NCI-H510A treated with DMSO at 0.1 percent for 48 hours (cell line): ENCODE data around the gene KIRREL3.
A peak's percentile ranks its signal among the peaks of the same experiment; 100 is the strongest.

Experiments used
- DNase-seq: peaks from one replicate; lab custom pipeline; 2025; lab: John Stamatoyannopoulos, UW

KIRREL3 gene

DNA sequence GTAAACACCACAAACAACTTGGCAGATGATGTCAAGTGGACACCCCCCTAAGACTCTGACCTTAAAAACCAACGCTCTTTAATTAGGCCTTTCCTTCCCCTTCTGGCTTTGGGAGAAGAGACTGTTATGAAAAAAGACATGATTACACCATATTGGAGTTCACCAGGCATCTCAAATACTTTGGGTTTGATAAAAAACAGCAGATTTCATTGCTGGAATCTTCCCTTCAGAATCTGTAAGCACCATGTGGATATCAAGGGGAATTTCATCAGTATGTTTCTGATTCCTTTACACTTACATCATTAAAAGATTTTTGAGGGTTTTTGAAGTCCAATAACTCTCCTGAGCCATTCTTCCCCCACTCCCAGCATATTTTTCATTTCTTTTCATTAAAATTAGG is 85.6 kb downstream of the KIRREL3 start:
- DNase-seq: no peak

- no peak for DNase-seq
Measured at GRCh38 chr11:126914166-126914565, 86.4 kb downstream of the KIRREL3 start.

- DNase-seq: no peak
Measured at GRCh38 chr11:126904520-126904919, 96.0 kb downstream of the KIRREL3 start.

DNA sequence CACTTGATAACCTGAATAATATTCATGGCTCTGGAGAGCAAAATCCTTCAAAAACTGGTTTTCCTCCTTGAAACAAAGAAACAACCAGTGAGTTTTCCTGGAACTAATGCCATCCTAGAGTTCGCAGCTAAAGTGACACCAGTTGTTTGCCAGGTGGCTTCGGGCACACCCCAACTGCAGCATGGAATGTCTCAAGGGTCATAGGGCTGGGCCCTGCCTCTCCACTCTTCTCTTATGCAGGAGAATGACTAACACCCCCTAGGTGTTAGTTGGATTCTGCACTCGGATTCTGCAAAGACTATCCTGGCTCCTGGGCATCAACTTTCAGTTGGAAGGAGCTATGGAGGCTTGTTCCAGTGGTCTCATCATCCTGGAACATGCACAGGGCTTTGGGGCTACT is 98.8 kb downstream of the KIRREL3 start:
- DNase-seq: no peak

DNA sequence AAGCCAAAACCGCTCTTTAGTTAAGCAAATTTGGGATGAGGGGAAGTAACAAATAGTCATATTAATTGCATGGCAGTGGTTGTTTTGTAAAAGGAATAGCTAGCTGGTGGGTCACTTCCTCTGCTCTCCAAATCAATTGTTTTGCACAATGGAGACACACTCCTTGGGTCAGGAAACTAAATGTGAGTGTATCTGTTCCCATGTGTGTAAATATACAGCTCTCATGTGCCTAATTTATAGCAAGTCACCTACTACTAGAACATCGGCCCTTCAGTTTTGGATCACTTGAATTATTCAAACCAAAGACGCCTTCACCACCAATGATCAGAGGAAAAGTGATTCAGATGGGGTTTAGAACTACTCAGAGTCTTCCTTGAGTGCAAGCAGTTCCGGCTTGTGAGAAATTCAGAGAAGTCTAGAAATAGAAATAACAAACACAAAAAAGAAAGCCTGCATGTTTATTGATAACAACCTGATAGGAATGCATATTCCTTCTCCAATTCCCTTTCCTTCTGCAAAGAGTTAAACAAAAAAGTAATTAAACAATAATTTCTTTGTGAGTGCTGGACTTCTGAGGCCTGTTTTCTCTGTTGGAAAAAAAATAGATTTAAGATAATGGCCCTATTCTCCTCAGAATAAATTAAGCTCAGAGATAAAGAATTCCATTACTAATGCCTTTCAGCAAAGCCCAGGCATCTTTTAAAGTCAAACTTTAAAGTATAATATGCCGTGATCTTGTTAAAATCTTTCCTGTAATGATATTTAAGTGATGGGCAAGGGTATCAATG is 100.4 kb downstream of the KIRREL3 start:
- no peak for DNase-seq

- DNase-seq: no peak
Measured at GRCh38 chr11:126898802-126899201, 101.8 kb downstream of the KIRREL3 start.

DNA sequence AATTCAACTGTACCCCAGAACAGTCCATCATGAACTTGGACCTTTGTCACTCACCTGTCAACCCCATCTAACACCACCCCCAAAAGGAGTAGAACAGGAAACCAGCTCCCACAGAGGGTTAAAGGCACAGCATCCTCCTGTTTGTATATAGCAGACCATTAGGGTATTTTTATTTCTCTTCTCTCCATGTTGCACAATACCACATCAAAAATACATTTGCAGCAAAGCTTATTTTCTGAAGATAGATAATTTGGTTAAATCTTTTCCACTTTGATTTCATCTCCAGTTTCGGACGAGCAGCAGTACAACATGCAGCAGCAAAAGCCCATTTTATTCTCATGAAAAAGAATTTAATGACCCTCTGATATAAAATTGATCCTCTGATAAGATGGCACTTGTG is 103.1 kb downstream of the KIRREL3 start:
- DNase-seq: no peak

DNA sequence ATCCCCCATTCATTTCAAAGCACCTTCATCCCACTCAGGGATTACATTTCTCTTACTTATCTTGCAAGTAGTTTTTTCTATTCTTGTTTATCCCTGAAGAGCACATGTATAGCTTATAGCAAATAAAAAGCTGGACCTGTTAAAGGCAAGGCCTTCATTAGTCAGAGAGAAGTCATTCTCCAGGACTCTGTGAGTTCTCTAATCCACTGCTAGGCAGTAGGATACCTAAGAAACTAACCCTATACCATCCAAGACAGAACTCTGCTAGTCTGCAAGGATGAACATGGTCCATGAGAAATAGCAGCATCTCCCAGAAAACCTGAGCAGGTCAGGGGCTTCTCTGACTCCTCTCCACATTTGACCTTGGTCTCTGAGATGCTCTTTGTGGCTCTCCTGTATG is 104.5 kb downstream of the KIRREL3 start:
- DNase-seq: no peak

DNA sequence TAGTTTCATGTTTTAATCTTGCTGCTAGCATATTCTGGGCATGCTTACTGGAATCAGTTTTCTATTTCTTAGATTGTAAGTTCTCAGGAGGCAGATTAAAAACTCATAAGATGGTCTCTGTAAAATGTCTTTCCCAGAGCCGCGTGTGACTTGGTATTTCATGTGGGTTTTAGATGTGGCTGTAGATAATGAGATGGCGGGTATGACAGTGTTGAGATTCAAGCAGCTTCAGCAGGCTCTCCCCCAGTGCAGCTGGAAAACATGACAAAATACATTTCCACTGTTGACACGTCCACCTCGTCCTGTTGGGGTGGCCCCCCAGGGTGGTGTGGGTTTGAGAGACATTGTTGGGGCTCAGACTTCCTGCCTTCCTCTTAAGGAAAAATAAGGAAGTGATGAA is 106.8 kb downstream of the KIRREL3 start:
- DNase-seq: no peak

GRCh38 chr11:126892756-126893155 is 107.8 kb downstream of the KIRREL3 start:
- DNase-seq: peak; percentile 38

DNA sequence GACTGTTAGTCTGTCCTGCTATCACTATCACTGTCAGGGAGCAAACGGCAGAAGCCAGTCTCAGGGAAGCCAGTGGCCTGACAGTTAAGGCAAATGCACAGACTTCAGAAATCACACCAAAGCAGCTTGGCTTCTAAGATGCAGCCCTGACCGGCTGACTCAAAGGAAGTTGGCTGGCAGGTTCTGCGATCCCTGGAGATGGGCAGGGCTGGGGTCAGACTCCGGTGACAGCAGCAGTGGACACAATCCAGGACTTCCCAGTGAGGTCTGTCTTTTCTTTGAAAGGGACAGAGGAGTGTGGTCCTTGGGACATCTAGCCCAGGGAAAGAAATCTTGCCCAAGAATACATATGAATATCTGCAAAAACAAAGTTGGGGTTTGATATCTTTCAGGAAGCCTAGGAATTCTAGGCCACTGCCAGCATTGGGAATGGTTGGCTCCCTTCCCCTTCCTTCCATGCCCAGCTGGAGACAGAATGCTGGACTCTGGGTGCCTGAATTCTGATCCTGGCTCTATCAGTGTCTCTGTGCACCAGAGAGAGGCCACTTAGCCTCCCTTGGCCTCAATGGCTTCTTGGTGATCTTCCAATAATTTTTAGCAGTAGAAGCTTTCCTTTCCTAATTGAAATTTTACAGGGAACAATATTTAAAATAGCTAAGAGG is 108.9 kb downstream of the KIRREL3 start:
- DNase-seq: no peak

DNA sequence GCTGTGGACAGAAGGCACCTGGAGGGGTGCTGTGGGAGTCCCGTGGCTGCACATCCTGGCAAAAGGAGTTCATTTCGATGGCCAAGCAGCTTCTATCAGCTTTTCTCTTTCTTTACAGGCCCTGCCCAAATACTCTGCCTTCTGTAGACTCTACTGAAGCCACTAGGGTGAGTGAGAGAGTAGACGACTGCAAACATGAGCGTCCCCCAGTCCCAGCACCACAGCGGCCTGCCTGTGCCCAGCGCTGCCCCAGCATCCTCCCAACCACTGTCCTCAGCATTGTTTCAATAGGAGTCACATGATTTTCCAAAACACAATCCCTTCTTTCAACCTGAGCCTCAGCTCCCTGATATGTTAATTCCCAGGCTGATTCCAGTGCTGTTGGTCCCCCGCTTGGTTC is 110.0 kb downstream of the KIRREL3 start:
- no peak for DNase-seq

DNA sequence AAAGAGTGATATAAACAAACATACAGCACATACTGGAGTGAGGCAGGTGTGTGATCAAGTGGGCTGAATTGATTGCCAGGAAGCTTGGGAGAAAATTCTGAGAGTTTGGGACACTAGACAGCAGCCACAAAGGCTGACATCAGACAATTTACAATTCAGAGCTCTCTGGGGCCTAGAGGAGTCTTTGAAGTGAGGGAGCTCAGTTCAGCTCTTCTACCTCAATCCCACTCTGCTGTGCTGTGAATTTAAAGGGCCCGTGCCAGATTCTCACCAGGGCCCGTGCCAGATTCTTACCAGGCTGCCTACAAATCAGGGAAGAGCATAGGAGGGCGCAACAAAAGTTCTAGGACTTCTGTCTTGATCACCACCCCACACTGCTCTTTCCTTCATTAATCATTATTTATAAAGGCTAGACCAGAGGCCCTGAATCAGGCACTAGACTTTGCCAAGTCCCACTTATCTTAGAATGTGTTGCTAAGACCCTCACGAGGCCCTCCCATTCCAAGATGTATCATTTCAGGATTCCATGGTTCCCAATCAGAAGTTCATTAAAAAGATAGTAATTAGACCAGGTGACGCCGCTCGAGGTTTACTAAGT is 112.4 kb downstream of the KIRREL3 start:
- DNase-seq: no peak

GRCh38 chr11:126886636-126887035 is 113.9 kb downstream of the KIRREL3 start:
- DNase-seq: no peak

- DNase-seq: no peak
Measured at GRCh38 chr11:126886085-126886484, 114.5 kb downstream of the KIRREL3 start.

DNA sequence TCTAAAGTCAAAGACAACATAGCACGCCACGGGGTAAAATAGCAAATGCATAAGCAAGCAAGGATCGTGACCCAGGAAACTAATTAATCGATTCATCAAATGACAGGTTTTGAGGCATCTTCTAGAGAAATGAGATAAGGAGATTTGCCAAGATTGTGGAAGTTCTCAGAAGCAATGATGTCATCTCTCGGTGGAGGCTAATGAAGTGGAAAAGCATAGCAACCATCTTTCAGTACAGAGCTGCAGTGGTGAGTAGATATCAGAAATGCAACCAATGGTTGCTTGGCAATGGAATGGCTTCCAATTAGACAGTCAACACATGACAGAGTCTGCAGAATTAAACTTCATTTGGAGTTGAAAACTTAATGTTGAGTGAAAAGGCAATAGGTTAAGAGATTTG is 116.0 kb downstream of the KIRREL3 start:
- DNase-seq: no peak

DNA sequence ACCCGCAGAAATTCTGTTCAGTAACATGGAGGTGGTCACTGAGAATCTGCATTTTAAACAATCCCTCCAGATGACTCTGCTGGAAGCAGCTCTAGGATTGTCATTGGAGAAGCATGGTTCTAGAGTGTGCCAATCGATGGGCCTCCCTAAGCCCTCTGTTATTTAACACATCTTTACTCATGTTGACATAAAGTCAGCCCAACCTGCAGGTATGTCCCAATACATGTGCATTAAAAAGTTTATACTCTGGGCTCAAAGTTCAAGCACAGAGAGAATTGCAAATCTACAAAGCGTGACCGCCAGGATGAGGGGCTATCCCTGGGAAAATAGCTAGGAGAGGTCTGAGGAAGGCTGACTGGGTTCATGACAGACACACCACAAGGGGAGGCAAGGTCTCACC is 116.4 kb downstream of the KIRREL3 start:
- DNase-seq: no peak

GRCh38 chr11:126880872-126881271 is 119.7 kb downstream of the KIRREL3 start:
- no peak for DNase-seq

DNA sequence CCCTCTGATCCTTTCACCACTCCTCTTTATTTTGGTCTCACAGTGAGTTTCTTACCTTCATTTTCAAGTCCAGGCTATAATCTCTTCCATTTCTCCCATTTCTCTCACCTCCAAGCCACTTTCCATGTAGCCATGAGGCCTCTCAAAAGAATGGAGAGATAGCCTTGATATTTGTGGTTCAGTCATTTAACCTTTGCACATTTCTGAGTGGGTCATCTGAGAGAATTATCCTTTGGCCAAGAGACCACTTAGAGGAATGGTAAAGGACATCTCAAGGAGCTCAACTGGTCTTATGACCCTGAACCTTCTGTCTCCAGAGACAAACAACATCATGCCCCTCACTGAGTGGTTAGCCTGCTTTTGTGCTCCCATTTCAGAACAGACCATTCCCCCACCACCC is 121.1 kb downstream of the KIRREL3 start:
- no peak for DNase-seq

GRCh38 chr11:126878913-126879482 is 121.6 kb downstream of the KIRREL3 start:
- DNase-seq: peak; percentile 19

GRCh38 chr11:126874831-126875230 is 125.7 kb downstream of the KIRREL3 start:
- no peak for DNase-seq

GRCh38 chr11:126874276-126874675 is 126.3 kb downstream of the KIRREL3 start:
- DNase-seq: no peak

DNA sequence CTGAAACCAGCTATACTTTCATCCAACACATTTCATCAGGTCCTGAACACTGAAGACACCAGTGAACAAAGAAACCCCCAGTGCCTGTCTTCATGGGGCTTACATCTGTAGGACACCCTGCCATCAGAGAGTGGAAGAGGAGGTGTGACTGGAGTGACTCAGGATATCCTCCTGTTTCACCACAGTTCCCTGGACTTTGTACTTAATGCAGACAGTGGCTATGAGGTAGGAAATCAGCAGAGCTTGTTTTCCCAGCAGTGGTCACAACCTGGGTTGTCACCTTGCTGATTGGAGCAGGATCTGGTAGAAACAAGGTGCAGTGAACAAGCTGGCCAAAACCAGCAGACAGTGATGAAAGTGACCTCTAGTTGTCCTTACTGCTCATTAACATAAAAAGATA is 128.8 kb downstream of the KIRREL3 start:
- DNase-seq: no peak
